Common myeloid progenitor, CD34-positive (primary cell): ENCODE measurements around the gene LEUTX.
A peak's percentile ranks its signal among the peaks of the same experiment; 100 is the strongest.

Experiments
- CTCF ChIA-PET: fragments of 350-600 bp; sonication (Branson Sonifier 250); formaldehyde crosslinking; loops from one replicate; lab custom pipeline; 2021; ENCODE audit warnings: antibody characterized with exemption; lab: Charles Lee
- POLR2A ChIA-PET: fragments of 350-600 bp; sonication (Branson Sonifier 250); formaldehyde crosslinking; loops from one replicate; lab custom pipeline; 2021; ENCODE audit warnings: antibody characterized with exemption; lab: Charles Lee
- DNase-seq, 3 donors: peaks; one replicate each; pipeline versions ENCODE4 v3.0.0 to v3.0.0-alpha.2; 2013
- H3K27ac ChIP-seq, 2 experiments: 1 replicate in 1 of 2; 2 replicates in 1 of 2; pipeline ENCODE4 v1.7.0; 2013; ENCODE audit warnings: inconsistent platforms in 2 of 2, low read length in 2 of 2, mild to moderate bottlenecking in 2 of 2, low read depth in 1 of 2, moderate library complexity in 1 of 2; ENCODE audit not compliant: severe bottlenecking in 2 of 2, insufficient read depth in 1 of 2, poor library complexity in 1 of 2
- H3K27me3 ChIP-seq, 5 experiments: replicated peaks in 2 of 5; 1 replicate in 3 of 5; 2 replicates in 2 of 5; pipeline versions ENCODE4 v1.6.1 to v1.7.0; 2013; ENCODE audit warnings: low read length in 4 of 5, mild to moderate bottlenecking in 2 of 5, moderate library complexity in 2 of 5, inconsistent platforms in 1 of 5; ENCODE audit not compliant: insufficient read depth in 5 of 5, control insufficient read depth in 4 of 5
- H3K36me3 ChIP-seq, 4 experiments: 1 replicate in 2 of 4; 2 replicates in 2 of 4; pipeline versions ENCODE4 v1.6.1 to v1.7.0; 2013; ENCODE audit warnings: low read length in 3 of 4, control low read depth in 1 of 4, mild to moderate bottlenecking in 1 of 4; ENCODE audit not compliant: control insufficient read depth in 4 of 4, insufficient read depth in 4 of 4
- H3K4me1 ChIP-seq, 4 experiments: 1 replicate in 3 of 4; 2 replicates in 1 of 4; pipeline versions ENCODE4 v1.6.1 to v1.7.1; 2013; ENCODE audit warnings: low read length in 3 of 4, mild to moderate bottlenecking in 3 of 4, control low read depth in 1 of 4, inconsistent platforms in 1 of 4, moderate library complexity in 1 of 4; ENCODE audit not compliant: control insufficient read depth in 4 of 4, insufficient read depth in 4 of 4; ENCODE audit errors: control extremely low read depth in 1 of 4
- H3K4me3 ChIP-seq, 7 experiments: 1 replicate in 4 of 7; 2 replicates in 3 of 7; pipeline versions ENCODE4 v1.5.1 to v1.7.0; 2013; ENCODE audit warnings: mild to moderate bottlenecking in 7 of 7, low read length in 6 of 7, moderate library complexity in 6 of 7, inconsistent platforms in 2 of 7, low read depth in 2 of 7, control low read depth in 1 of 7; ENCODE audit not compliant: insufficient read depth in 4 of 7, control insufficient read depth in 1 of 7; ENCODE audit errors: extremely low read depth in 1 of 7
- H3K9me3 ChIP-seq, 5 experiments: 1 replicate in 4 of 5; 2 replicates in 1 of 5; pipeline versions ENCODE4 v1.6.1 to v1.7.1; 2013; ENCODE audit warnings: low read length in 4 of 5, mild to moderate bottlenecking in 2 of 5, inconsistent platforms in 1 of 5, low read depth in 1 of 5, moderate library complexity in 1 of 5; ENCODE audit not compliant: control insufficient read depth in 4 of 5, insufficient read depth in 2 of 5; ENCODE audit errors: control extremely low read depth in 1 of 5
- WGBS: methylation state at CpG from one replicate; pipeline ENCODE4 v1.1.5; 2013; ENCODE audit not compliant: insufficient coverage; 5-methylcytosine and 5-hydroxymethylcytosine counted together

LEUTX gene

DNA sequence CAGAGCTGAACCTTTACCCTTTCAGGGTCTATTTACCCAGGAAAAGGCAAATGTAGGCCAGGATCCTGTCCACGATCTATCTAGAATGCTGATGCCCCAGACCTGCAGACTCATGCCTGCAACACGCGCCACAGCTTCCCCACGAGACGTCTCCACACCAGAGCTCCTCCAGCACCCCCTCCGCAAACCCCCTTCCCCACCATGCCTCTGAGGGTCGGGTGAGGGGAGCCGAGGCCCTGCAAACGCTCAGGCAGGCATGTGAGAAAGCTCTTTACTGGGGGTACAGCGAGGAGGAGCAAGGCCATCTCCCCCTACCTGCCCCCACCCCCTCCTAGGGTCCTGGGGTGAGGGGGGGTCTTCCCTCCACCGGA is 46.4 kb downstream of the LEUTX start:
- Histone ChIP-seq H3K27me3 (no peaks in the 10 kb centered on the region), H3K4me1 (peaks cover 0 to 16% (median 12%) of the 10 kb centered on the region in 4 experiments), H3K27ac (peak overlapping the region in 1 of 2 experiments; percentile 57), H3K9me3 (peaks cover 0 to 2% (median 0%) of the 10 kb centered on the region in 5 experiments), H3K4me3 (peak overlapping the region in 1 of 7 experiments; percentile 87), H3K36me3 (peaks cover 11 to 48% (median 34%) of the 10 kb centered on the region in 4 experiments)
- no peak for DNase-seq
- 83% methylated on average over 2 of the region's 11 CpGs for WGBS
- ChIA-PET CTCF (no interaction called here), POLR2A (no interaction called here)

DNA sequence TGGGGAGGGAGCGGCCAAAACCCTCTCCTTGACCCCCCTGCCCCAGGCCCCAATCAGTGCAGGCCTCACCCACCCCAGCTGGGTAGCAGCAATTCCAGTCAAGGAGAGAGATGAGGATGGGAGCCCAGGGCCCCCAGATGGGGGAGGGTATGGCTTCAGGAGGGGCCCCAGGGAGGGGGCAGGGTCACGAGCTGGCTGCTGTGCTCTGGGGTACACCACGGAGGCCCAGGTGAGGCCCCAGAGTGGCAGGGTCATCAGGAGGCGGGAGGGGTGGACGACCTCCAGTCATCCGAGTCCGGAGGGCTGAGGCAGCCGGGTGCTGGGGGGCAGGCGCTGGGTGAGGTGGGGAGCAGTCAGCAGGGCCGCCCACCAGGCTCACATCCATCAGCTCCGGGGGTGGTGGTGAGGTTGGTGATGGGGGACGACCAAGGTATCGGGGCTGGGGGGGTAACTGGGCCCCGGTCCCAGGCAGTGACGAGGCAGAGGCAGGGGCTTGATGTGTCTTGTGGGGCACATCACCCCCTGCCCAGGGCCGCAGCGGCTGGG is 47.0 kb downstream of the LEUTX start:
- peaks cover 0 to 16% (median 12%) of the 10 kb centered on the region in 4 experiments for H3K4me1 ChIP-seq
- peak overlapping the region in 1 of 2 experiments; percentile 57 for H3K27ac ChIP-seq
- H3K9me3 ChIP-seq, result peaks cover 0 to 2% (median 0%) of the 10 kb centered on the region in 5 experiments
- 97% methylated on average over 13 of the region's 17 CpGs for WGBS
- H3K27me3 ChIP-seq, result no peaks in the 10 kb centered on the region
- ChIA-PET CTCF (no interaction called here), POLR2A (no interaction called here)
- H3K4me3 ChIP-seq, result no peak overlapping the region
- H3K36me3 ChIP-seq, result peaks cover 11 to 53% (median 39%) of the 10 kb centered on the region in 4 experiments
- DNase-seq, result no peak

DNA sequence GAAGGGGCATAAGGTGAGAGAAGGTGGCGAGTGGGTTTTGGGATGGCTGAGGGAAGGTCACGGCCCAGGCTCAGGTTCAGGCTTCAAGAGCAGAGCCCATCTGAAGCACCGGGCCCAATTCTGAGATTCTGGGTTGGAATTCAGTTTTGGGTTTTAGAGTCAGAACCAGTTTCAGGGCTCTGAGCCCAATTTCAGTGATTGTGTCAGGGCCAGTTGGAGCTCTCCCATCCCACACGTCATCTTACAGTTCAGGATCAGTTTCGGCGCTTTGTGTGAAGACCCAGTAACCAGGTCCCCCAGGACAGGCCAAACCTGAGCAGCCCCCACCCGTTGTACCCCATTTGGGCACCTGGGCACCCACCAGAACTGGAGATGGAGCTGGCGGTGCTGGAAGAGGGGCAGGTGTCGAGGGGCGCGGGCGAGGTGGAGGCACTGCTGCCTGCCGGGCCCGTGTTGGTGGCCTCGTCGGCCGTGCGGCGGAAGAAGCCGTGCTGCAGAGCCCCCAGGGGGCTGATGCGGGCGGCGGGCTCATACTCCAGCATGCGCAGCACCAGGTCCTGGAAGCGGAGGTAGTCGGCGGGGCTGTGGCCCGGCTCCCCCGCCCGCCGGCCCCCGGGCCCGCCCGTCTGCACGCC is 47.8 kb downstream of the LEUTX start:
- ChIA-PET CTCF (no interaction called here), POLR2A (no interaction called here)
- 95% methylated on average over 21 of the region's 35 CpGs for WGBS

DNA sequence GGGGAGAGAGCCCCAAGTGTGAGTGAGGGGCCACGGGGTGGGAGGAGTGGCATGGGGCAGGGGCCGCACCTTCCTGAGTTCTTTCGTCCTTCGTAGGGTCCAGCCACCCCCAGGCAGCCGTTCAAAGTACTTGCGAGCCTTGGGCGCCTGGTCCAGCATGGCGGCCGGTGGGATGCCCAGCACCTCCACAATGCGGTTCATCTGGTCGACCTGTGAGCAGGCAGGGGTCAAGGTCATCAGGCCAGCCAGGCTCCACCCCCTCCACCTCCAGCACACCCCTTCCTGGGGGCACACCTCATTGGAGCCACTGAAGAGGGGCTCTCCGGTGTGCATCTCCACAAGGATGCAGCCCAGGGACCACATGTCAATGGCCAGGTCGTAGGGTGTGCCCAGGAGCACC is 48.6 kb downstream of the LEUTX start:
- DNase-seq, result no peak
- H3K27ac ChIP-seq, result no peak overlapping the region
- no peaks in the 10 kb centered on the region for H3K9me3 ChIP-seq
- peaks cover 11 to 66% (median 47%) of the 10 kb centered on the region in 4 experiments for H3K36me3 ChIP-seq
- ChIA-PET CTCF (interaction anchor here (1.2 kb wide), 1 partner anchor 16 kb away, joined by 10 read pairs; no protein-coding TSS in a partner anchor), POLR2A (no interaction called here)
- 99% methylated on average over 10 of the region's 13 CpGs for WGBS
- H3K4me3 ChIP-seq, result no peak overlapping the region
- no peaks in the 10 kb centered on the region for H3K27me3 ChIP-seq
- H3K4me1 ChIP-seq, result peaks cover under 1 to 21% (median 18%) of the 10 kb centered on the region in 4 experiments

More for the DNA sequence above, 47.8 kb downstream of the LEUTX start:
- Histone ChIP-seq H3K9me3 (no peaks in the 10 kb centered on the region), H3K27me3 (no peaks in the 10 kb centered on the region), H3K4me1 (peaks cover 0 to 16% (median 12%) of the 10 kb centered on the region in 4 experiments), H3K27ac (no peak overlapping the region), H3K36me3 (peaks cover 11 to 62% (median 45%) of the 10 kb centered on the region in 4 experiments), H3K4me3 (no peak overlapping the region)
- no peak for DNase-seq

DNA sequence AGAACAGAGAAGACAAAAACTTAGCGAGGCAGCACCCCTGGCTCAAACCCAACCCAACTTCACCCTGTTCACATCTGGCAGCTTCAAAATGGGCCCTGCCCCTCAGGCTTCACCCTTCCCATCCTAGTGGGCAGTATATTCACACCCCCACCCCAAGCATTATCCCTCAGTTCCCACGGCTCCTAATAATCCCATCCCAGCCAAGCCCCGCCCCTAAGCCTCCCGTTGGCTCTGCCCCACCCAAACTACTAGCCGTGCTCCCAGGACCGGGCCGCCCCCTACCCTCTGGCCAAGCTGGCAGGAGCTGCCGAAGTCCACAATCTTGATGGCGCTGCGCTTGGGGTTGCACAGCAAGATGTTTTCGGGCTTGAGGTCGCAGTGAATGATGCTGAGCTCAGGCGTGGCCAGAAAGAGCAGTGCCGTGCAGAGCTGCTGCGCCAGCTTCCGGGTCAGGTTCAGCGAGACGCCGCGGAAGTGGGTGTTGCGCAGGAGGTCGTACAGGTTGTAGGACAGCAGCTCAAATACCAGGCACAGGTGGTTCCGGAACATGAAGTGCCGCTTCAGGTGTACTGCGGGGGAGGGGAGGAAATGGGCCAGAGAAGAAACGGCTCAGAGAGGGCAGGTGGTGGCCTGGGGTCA is 49.5 kb downstream of the LEUTX start:
- Histone ChIP-seq H3K4me1 (peaks cover 8 to 30% (median 26%) of the 10 kb centered on the region in 4 experiments), H3K27me3 (no peaks in the 10 kb centered on the region), H3K4me3 (no peak overlapping the region), H3K9me3 (no peaks in the 10 kb centered on the region), H3K27ac (no peak overlapping the region), H3K36me3 (peaks cover 11 to 66% (median 47%) of the 10 kb centered on the region in 4 experiments)
- WGBS, result 97% methylated on average over 24 of the region's 26 CpGs
- DNase-seq, result no peak
- ChIA-PET POLR2A (no interaction called here), CTCF (interaction anchor here (1.2 to 1.3 kb wide), 2 partner anchors 14 to 15 kb away, joined by 4 to 10 read pairs; no protein-coding TSS in a partner anchor)

DNA sequence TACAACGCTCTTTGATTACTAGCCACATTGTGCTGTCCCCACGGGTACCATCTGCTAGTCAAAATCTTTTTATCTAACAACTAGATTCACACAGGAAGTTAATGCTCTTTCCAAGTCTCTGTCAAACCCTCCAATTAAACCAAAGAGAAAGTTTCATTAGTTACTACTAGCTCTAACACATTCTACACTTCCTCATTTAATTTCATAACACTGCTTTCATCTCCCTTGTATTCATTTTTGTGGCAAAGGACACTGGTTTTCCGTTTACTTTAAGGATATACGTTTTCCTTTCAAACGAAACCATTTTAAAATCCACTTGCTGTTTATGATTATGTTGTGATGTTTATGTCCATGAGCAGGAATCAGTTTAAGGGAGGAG is 50.0 kb downstream of the LEUTX start:
- ChIA-PET CTCF (interaction anchor here (1.2 to 1.3 kb wide), 2 partner anchors 13 to 15 kb away, joined by 4 to 10 read pairs; no protein-coding TSS in a partner anchor), POLR2A (no interaction called here)
- 100% methylated on average over 4 of the region's 5 CpGs for WGBS
- no peak overlapping the region for H3K27ac ChIP-seq
- no peaks in the 10 kb centered on the region for H3K9me3 ChIP-seq
- peaks cover 8 to 28% (median 25%) of the 10 kb centered on the region in 4 experiments for H3K4me1 ChIP-seq
- H3K4me3 ChIP-seq, result no peak overlapping the region
- H3K36me3 ChIP-seq, result peaks cover 11 to 66% (median 47%) of the 10 kb centered on the region in 4 experiments
- no peaks in the 10 kb centered on the region for H3K27me3 ChIP-seq
- no peak for DNase-seq
